Medulla oblongata (tissue), 1 donor: Measurements from ENCODE around the gene SH3D19.

ENCODE experiments used
- DNase-seq: peaks from one replicate; pipeline ENCODE4 v3.0.0-alpha.2; 2015; ENCODE audit errors: extremely low spot score

SH3D19 gene

GRCh38 chr4:151199319-151200190 is 125.8 kb downstream of the SH3D19 start:
- DNase-seq: peak; percentile 89

- peak; percentile 68 for DNase-seq
Measured at GRCh38 chr4:151198748-151199147, 126.7 kb downstream of the SH3D19 start.

GRCh38 chr4:151197247-151197646 is 128.2 kb downstream of the SH3D19 start:
- DNase-seq: no peak

GRCh38 chr4:151195801-151196200 is 129.6 kb downstream of the SH3D19 start:
- DNase-seq: no peak

GRCh38 chr4:151193414-151193813 is 132.0 kb downstream of the SH3D19 start:
- DNase-seq: no peak

GRCh38 chr4:151192556-151193235 is 132.7 kb downstream of the SH3D19 start:
- DNase-seq: no peak

- no peak for DNase-seq
Measured at GRCh38 chr4:151184523-151185458, 140.6 kb downstream of the SH3D19 start.

- no peak for DNase-seq
Measured at GRCh38 chr4:151182455-151182996, 142.9 kb downstream of the SH3D19 start.

- no peak for DNase-seq
Measured at GRCh38 chr4:151176685-151177084, 148.7 kb downstream of the SH3D19 start.

- DNase-seq: no peak
Measured at GRCh38 chr4:151175754-151176631, 149.4 kb downstream of the SH3D19 start.

- DNase-seq: no peak
Measured at GRCh38 chr4:151175233-151175632, 150.2 kb downstream of the SH3D19 start.

- no peak for DNase-seq
Measured at GRCh38 chr4:151174784-151175183, 150.6 kb downstream of the SH3D19 start.

- DNase-seq: no peak
Measured at GRCh38 chr4:151173871-151174270, 151.5 kb downstream of the SH3D19 start.

- no peak for DNase-seq
Measured at GRCh38 chr4:151169900-151170299, 155.5 kb downstream of the SH3D19 start.

GRCh38 chr4:151169223-151169622 is 156.2 kb downstream of the SH3D19 start:
- peak; percentile 80 for DNase-seq

- no peak for DNase-seq
Measured at GRCh38 chr4:151167561-151167960, 157.8 kb downstream of the SH3D19 start.

GRCh38 chr4:151166636-151167035 is 158.8 kb downstream of the SH3D19 start:
- DNase-seq: no peak

- no peak for DNase-seq
Measured at GRCh38 chr4:151165205-151166000, 160.0 kb downstream of the SH3D19 start.

GRCh38 chr4:151163855-151164254 is 161.6 kb downstream of the SH3D19 start:
- DNase-seq: no peak

- DNase-seq: no peak
Measured at GRCh38 chr4:151158979-151159378, 166.4 kb downstream of the SH3D19 start.
